BE2C (cell line): ENCODE measurements around the gene FNTB.

Experiments used
- DNase-seq: peaks from one replicate; pipeline ENCODE4 v3.0.0-alpha.2; 2020
- H3K27me3 ChIP-seq: fragments of 250-450 bp; sonication (Bioruptor Pico); 2 replicates; pipeline ENCODE4 v1.5.1; 2020; ENCODE audit warnings: mild to moderate bottlenecking
- H3K36me3 ChIP-seq: fragments of 250-450 bp; sonication (Bioruptor Pico); 2 replicates; pipeline ENCODE4 v1.5.1; 2020; ENCODE audit warnings: mild to moderate bottlenecking
- H3K4me1 ChIP-seq: fragments of 250-450 bp; sonication (Bioruptor Pico); 2 replicates; pipeline ENCODE4 v1.5.1; 2020
- H3K4me3 ChIP-seq: 2 replicates; pipeline ENCODE4 v1.5.1; 2011; ENCODE audit warnings: low read depth, low read length
- H3K9me3 ChIP-seq: fragments of 250-450 bp; sonication (Bioruptor Pico); 2 replicates; pipeline ENCODE4 v1.5.1; 2020
- TF ChIP-seq, protein P1 (sequence below): IDR thresholded peaks from 2 replicates; pipeline ENCODE4 v1.5.1; 2012; ENCODE audit warnings: mild to moderate bottlenecking, low read depth, low read length

Gene FNTB

GRCh38 chr14:64983439-64984310 is 3.0 kb upstream of the FNTB start:
- Histone ChIP-seq H3K4me3 (peak overlapping the region; percentile 42), H3K4me1 (no peaks in the 10 kb centered on the region), H3K36me3 (no peaks in the 10 kb centered on the region), H3K9me3 (no peaks in the 10 kb centered on the region), H3K27me3 (no peaks in the 10 kb centered on the region)
- TF ChIP-seq, protein P1, sequence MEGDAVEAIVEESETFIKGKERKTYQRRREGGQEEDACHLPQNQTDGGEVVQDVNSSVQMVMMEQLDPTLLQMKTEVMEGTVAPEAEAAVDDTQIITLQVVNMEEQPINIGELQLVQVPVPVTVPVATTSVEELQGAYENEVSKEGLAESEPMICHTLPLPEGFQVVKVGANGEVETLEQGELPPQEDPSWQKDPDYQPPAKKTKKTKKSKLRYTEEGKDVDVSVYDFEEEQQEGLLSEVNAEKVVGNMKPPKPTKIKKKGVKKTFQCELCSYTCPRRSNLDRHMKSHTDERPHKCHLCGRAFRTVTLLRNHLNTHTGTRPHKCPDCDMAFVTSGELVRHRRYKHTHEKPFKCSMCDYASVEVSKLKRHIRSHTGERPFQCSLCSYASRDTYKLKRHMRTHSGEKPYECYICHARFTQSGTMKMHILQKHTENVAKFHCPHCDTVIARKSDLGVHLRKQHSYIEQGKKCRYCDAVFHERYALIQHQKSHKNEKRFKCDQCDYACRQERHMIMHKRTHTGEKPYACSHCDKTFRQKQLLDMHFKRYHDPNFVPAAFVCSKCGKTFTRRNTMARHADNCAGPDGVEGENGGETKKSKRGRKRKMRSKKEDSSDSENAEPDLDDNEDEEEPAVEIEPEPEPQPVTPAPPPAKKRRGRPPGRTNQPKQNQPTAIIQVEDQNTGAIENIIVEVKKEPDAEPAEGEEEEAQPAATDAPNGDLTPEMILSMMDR: peak; percentile 72
- peak; percentile 48 for DNase-seq

- no peaks in the 10 kb centered on the region for H3K36me3 ChIP-seq
- TF ChIP-seq, protein P1: no peak
- H3K4me3 ChIP-seq: peak overlapping the region; percentile 91
- no peaks in the 10 kb centered on the region for H3K27me3 ChIP-seq
- no peaks in the 10 kb centered on the region for H3K9me3 ChIP-seq
- no peak for DNase-seq
- no peaks in the 10 kb centered on the region for H3K4me1 ChIP-seq
Measured at GRCh38 chr14:64987438-64987767, 708 bp downstream of the FNTB start.

DNA sequence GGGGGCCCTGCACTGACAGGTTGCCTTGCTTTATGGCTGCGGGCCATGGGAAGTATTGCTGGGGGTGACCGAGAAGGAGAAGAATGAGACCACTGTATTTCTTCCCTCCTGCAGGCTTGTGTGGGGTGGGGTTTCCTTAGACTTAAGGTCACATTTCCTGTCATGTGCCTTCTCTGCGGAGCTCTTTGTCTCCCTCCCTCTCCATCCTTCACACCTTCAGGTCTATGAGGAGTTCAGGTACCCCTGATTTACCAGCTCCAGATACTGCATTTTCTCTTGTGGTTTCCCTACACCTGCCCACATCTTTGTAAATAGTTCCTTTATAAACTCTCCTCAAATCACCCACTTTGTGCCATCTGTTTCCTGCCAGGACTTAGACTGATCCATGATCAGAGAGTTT is 3.6 kb downstream of the FNTB start:
- no peaks in the 10 kb centered on the region for H3K36me3 ChIP-seq
- H3K9me3 ChIP-seq: no peaks in the 10 kb centered on the region
- no peak for DNase-seq
- H3K27me3 ChIP-seq: no peaks in the 10 kb centered on the region
- H3K4me1 ChIP-seq: no peaks in the 10 kb centered on the region
- TF ChIP-seq, protein P1: no peak
- H3K4me3 ChIP-seq: no peak overlapping the region

DNA sequence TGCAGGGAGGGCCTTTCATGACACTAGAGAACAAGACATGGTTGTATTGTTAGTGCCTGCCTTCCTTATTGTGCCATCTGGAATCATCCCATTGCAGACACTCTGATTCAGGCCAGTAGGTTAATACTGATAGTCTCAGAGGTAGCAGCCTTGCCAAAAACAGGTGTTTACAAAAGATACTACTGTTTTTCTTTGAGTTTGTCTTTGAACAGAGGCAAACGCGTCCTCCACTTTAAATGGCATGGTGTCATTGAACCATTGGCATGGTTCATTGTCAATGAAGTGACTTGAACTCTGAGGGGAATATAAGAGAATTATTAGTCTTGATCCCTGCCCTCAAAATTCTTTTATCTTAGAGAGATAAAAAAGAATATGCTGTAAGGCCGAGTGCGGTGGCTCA is 4.2 kb downstream of the FNTB start:
- TF ChIP-seq, protein P1: no peak
- no peak for DNase-seq
- Histone ChIP-seq H3K4me1 (no peaks in the 10 kb centered on the region), H3K27me3 (no peaks in the 10 kb centered on the region), H3K4me3 (no peak overlapping the region), H3K36me3 (no peaks in the 10 kb centered on the region), H3K9me3 (no peaks in the 10 kb centered on the region)

GRCh38 chr14:64992328-64992885 is 5.7 kb downstream of the FNTB start:
- Histone ChIP-seq H3K4me1 (no peaks in the 10 kb centered on the region), H3K9me3 (no peaks in the 10 kb centered on the region), H3K4me3 (no peak overlapping the region), H3K36me3 (no peaks in the 10 kb centered on the region), H3K27me3 (no peaks in the 10 kb centered on the region)
- TF ChIP-seq, protein P1: no peak
- no peak for DNase-seq

GRCh38 chr14:64993266-64993930 is 6.7 kb downstream of the FNTB start:
- Histone ChIP-seq H3K4me1 (no peaks in the 10 kb centered on the region), H3K27me3 (no peaks in the 10 kb centered on the region), H3K9me3 (no peaks in the 10 kb centered on the region), H3K36me3 (no peaks in the 10 kb centered on the region), H3K4me3 (no peak overlapping the region)
- DNase-seq: no peak
- TF ChIP-seq, protein P1: no peak
